GM18502 (cell line): ENCODE data around the gene GPRIN3.

Source experiments
- ATAC-seq: cut with Tn5 transposase; IDR thresholded peaks from one replicate; pipeline ENCODE4 v1.9.1; 2021; ENCODE audit warnings: mild to moderate bottlenecking; ENCODE audit not compliant: unreplicated experiment, poor library complexity

GPRIN3 gene

DNA sequence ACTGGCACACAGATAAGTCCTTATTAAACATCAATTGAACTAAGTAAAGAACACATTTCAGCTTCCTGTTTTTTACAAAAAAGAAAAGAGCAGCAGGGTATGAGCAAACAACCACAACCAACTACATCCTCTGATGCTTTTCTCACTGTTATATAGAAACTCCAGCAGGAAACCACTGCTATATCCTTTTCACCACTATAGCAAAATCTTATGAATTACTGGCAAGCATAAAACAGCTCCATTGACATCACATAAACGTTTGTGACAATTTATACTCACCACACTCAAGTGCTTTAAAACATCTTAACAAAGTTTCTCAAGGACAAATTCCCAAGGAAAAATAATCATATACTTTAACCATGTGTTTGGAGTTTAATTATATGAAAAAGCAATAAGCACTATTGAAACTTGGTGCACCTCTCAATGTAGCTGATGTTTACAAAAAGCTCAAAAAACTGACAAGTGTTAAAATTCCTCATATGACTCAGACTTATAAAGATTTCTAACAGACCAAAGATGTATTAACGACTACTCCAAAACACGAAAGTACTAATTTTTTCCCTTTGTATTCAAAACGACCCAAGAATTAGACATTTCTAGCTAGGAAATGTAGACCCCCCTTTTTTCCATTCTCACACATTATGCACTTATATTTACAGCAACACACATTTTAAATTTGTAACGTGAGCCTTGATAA is 12.9 kb downstream of the GPRIN3 start:
- ATAC-seq: peak; percentile 87

- no peak for ATAC-seq
Observed at GRCh38 chr4:89293299-89293698, 14.3 kb downstream of the GPRIN3 start.

DNA sequence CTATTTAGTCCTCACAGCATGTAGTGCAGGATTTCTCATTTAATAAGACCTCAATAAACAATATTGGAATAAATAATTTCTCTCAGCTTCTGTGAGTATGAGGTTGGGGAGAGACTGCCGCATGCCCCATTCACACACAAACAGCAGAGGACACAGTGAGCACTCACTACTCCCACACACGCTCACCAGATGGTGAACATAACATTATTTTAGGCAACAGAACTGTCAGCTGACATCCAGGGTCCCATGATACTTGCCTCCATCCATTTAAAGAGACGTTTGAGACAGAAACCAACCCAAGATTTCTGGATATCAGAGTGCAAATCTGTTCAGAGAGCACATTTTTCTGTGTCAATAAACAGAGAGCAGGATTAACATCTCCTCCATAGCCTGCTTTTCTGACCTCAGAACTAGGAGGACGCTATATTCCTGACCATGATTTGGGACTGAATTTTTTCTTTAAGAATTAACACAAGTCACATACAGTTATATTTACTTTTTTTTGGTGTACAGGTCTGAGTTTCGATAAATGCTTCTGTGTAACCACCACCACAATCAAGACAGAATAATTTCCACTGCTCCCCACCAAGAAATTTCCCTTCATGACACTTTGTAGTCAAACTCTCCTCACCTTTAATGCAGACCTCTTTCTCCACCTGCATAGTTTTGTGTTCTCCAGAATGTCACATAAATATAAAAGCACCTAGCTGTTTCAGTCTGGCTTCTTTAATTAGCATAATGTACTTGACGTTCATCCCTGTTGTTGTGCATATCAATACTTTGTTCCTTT is 16.7 kb downstream of the GPRIN3 start:
- peak; percentile 38 for ATAC-seq

DNA sequence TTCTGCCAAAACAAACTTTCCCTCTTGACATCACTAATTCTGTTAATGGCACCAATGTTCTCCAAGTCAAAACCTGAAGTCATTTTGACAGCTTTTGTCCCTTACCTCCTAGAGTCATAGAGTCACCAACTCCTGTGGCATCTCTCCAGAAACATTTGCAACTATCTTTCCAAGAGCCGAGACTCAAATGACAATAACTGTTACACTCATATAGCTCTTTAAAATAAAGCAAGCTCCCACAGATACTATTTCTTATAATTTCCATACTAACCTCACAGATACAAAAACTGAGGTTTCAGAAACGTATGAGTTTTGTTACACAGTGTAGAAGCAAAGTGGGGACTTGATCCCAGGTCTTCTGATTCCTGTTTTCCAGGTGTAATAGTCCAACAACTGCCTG is 18.3 kb downstream of the GPRIN3 start:
- no peak for ATAC-seq

DNA sequence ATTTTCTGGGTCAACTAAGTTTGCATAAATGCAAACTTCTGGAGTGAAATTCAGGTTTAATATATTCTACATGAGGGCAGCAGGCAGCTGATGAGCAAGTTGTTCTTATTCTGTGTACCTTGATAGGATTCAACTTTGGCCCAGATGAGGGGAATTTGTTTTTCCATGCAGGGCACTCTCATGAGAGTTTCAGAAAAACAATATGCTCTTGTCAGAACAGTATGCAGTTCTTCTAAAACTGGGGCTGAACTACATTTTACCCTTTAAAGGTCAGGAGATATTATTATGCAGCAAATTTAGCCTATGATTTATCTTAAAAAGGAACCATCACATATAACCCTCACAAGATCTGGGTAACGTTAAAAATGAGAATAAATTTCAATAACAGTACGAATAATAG is 19.2 kb downstream of the GPRIN3 start:
- ATAC-seq: no peak

DNA sequence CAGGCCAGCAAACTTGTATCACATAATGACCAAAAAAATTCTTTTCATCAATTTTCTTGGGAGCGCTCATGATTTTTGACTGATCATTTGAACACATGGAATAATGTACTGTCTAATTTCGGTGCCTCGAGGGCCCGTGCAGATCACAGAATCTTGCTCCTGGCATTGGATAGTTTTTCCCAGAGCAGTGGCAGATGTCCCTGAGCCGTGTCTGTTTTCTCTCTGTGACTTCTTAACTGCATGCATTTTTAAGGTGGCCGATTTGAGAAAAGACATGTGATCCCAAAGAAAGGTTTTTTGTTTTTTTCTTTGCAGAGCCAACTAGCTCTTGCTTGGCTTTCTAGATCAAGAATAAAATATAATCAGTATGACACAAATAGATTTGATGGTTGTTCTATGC is 19.7 kb downstream of the GPRIN3 start:
- no peak for ATAC-seq

- no peak for ATAC-seq
Observed at GRCh38 chr4:89285745-89286144, 21.9 kb downstream of the GPRIN3 start.

DNA sequence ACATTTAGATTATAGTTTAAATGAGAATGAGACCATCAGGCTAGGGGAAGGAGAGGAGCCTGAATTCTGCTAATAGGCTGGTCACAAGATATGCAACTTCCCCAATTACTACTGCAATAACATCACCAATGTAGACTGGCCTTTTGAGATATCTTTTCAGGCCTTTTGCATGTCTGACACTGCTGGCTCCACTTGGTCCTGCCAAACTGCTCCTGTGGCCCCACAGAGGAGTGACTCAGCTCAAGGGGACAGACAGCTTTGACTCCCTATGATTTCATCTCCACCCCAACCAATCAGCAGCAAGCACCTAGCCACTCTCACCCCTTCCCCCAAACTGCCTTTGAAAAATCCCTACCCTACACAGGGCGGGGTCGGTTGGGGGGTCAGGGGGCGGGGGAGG is 22.8 kb downstream of the GPRIN3 start:
- ATAC-seq: no peak

DNA sequence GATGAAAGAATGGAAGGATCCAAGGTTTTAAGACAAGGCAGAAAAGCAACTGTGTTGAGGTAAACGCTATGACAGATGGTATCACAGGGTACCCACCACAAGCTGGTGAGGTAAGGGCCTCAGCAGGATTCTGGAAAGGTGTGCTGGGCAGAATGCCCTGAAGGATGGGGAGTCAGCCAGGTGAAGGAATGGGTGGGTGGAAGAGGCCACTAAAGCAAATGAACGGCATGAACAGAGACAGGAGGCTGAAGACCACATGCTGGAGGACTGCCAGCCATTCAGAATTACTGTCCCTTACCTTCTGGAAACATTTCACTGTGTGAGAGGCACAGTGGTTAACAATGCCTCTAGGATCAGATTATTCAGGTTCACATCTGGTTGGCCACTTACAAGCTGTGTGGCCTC is 23.6 kb downstream of the GPRIN3 start:
- no peak for ATAC-seq

- ATAC-seq: no peak
Observed at GRCh38 chr4:89283226-89284009, 24.2 kb downstream of the GPRIN3 start.

DNA sequence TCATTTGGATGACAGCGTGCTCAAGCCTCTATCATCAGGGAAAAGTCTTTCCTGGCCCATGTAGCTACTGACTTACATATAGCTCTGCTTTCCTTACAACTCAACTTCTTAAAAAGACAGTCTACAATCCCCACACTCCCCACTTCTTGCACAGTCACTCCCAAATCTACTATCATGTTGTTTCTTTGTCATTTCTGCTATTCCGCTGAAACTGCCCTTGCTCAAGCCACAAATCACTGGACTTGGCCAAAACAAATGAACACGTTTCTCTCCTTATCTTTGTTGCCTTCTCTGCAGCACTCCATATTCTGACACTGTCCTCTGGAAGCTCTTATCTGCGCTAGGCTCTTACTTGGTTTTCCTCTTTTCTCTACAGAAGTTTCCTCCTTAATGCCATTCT is 28.2 kb downstream of the GPRIN3 start:
- ATAC-seq: no peak

DNA sequence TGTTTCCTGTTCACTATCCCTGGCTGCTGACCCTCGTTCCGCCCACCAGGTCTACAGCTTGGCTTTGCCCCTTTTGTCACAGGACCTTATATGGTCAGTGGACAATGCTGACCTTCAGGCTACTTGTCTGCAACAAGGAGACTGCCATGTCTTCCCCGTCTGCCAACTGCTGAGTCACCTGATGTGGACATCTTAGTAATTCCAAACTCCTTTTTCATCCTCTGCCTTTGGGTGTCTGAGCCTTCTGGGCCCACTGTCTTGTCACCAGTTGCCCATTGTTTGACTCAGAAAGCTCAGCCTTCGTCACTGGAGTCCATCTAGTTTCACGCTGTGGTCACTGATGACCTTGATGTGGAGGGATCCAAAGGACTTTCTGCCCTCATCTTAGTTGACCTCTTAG is 30.2 kb downstream of the GPRIN3 start:
- ATAC-seq: no peak

DNA sequence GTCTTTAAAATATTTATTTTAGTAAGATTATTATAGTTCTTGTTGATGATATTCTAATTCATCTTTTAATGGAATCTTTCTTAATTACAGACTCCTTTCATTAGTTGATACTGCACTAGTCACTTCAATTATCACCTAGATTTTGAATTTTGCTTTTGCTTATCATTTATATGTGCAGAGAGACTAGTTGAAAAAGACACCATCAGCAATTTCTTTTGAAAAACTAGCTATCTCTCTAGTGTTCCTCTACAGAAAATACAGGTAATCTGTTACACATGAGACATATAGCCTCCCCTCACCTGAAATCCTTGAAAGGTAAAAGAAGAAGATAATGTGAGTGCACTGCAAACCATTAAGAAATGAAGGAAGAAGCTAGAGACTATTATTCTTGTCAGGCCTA is 31.3 kb downstream of the GPRIN3 start:
- no peak for ATAC-seq

- no peak for ATAC-seq
Observed at GRCh38 chr4:89275587-89275986, 32.0 kb downstream of the GPRIN3 start.

DNA sequence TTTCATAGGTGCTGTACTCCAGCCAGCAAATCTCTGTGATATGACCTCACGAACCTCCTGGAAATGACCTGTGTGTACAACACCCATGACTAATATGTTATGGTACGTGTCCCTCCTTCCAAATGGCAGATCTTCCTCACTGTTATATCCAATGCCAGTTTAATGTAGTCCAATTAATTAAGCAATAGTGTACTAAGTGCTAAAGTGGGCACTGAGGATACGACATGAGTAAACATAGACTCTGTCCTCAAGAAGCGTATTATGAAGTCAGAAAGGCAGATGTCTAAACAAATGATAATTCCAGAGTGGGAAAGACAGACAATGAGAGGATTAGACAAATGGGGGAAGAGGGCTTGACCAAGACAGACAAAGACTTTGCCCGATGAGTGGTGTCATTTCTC is 33.9 kb downstream of the GPRIN3 start:
- ATAC-seq: no peak

GRCh38 chr4:89270792-89271191 is 36.8 kb downstream of the GPRIN3 start:
- ATAC-seq: no peak

DNA sequence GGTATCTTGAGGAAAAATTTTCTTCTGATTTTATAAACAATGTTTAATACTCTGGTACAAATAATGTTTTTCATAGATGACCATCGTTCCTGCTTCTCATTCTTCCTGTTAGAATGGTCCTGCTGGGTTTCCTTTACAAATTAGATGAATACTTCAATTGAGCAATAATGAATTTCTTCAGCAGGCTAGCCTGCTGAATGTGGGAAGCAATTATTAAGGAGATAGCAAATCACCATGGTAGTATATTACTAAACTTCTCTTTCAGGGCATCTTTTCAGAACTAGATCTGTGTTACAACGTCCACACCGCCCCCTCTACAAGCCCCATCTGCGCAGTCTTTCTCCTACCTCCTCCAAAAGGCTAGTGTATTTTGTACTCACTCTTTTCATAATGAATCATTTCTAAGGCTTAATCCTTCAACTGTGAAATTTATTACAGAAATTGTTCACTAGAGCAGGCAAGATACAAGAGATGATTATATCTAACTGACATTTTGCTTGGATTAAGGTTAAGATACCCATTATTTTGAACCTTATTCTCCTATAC is 38.4 kb downstream of the GPRIN3 start:
- ATAC-seq: no peak

GRCh38 chr4:89268679-89269078 is 38.9 kb downstream of the GPRIN3 start:
- ATAC-seq: no peak

DNA sequence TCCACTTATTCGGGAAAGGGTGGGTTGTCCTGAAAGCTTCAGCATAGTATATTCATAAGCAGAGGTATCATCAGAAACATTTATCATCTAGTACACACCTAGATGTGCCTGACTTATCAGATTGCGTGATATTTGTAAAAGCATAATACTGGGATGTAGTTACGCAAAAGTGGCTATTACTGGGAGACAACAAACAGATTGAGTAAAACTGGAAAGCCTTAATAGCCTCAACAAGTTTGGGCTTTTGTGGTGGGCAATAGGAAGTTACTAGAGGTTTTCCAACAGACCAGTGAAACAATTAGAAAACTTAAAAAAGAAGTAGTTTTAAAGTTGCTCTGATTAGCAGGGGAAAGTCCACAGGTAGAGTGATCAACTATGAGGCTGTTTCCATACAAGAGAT is 39.8 kb downstream of the GPRIN3 start:
- no peak for ATAC-seq

DNA sequence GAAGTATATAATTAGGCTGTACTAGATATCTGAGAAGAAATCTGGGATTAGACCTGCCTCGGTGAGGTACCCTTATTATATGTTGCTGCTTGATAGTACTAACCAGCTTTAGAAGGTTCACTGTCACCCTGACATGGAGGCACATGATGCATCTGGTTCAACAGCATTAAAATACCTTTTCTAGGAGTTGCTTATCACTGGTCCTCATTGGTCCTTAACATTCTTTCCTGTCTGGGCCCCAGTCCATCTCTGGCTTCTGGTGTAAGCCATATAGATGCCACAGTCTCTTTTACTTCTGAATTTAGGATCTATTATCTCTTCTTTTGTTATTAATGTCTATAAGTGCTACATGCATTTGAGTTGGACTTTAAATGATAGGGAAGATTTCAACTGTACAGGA is 40.2 kb downstream of the GPRIN3 start:
- ATAC-seq: no peak

- no peak for ATAC-seq
Observed at GRCh38 chr4:89266128-89266527, 41.5 kb downstream of the GPRIN3 start.
